H1 (cell line): ENCODE results near the gene LNPK. TPM values are rescaled to one million over a fixed set of nuclear protein-coding genes. Genes with fewer than 3 reads are reported as not detected.

ENCODE experiments used
- CTCF ChIA-PET: fragments of 300-600 bp; sonication (Branson Sonifier 250); formaldehyde crosslinking; loops from one replicate; lab custom pipeline; 2021; ENCODE audit not compliant: partially characterized antibody; lab: Charles Lee
- POLR2A ChIA-PET: fragments of 300-600 bp; sonication (Branson Sonifier 250); formaldehyde crosslinking; loops from one replicate; lab custom pipeline; 2021; ENCODE audit warnings: inconsistent platforms; ENCODE audit not compliant: partially characterized antibody; lab: Charles Lee
- DNase-seq, 2 experiments: peaks; one replicate each; pipeline versions ENCODE4 v3.0.0 to v3.0.0-alpha.2; 2010 to 2022; ENCODE audit warnings: low spot score in 2 of 2, low read depth in 1 of 2, mixed read lengths in 1 of 2
- FAIRE-seq: peaks from 2 replicates; lab custom pipeline; 2011; peaks lifted over from hg19 to GRCh38; lab: Jason Lieb, UNC
- H2AFZ ChIP-seq: 2 replicates; pipeline ENCODE4 v1.8.1; 2012; ENCODE audit warnings: low read length, inconsistent platforms
- H2AK5ac ChIP-seq: 2 replicates; pipeline ENCODE4 v1.6.1; 2013; ENCODE audit warnings: low read depth, low read length
- H2BK120ac ChIP-seq: replicated peaks from 2 replicates; pipeline ENCODE3; 2013; ENCODE audit warnings: low read depth, low read length, inconsistent platforms
- H2BK12ac ChIP-seq: 2 replicates; pipeline ENCODE4 v1.6.1; 2013; ENCODE audit warnings: low read depth, low read length
- H2BK15ac ChIP-seq: 2 replicates; pipeline ENCODE4 v1.6.1; 2013; ENCODE audit warnings: low read length
- H2BK20ac ChIP-seq: 2 replicates; pipeline ENCODE4 v1.6.1; 2013; ENCODE audit warnings: low read length
- H2BK5ac ChIP-seq: 2 replicates; pipeline ENCODE4 v1.6.1; 2013; ENCODE audit warnings: low read depth, low read length
- H3K14ac ChIP-seq: 2 replicates; pipeline ENCODE4 v1.6.1; 2013; ENCODE audit warnings: inconsistent platforms; ENCODE audit not compliant: insufficient read length
- H3K18ac ChIP-seq: 2 replicates; pipeline ENCODE4 v1.6.1; 2013; ENCODE audit warnings: low read length; ENCODE audit errors: extremely low read depth
- H3K23ac ChIP-seq: 2 replicates; pipeline ENCODE4 v1.6.1; 2013; ENCODE audit warnings: inconsistent platforms; ENCODE audit not compliant: insufficient read length
- H3K23me2 ChIP-seq: 2 replicates; pipeline ENCODE4 v1.6.1; 2013; ENCODE audit warnings: low read depth, low read length
- H3K27ac ChIP-seq: 2 replicates; pipeline ENCODE4 v1.6.1; 2011; ENCODE audit warnings: low read depth, low read length, inconsistent platforms
- H3K27me3 ChIP-seq, 4 experiments: replicated peaks in 1 of 4; 1 replicate in 1 of 4; 2 replicates in 3 of 4; pipeline versions ENCODE4 v1.6.1 to v1.8.1; 2011 to 2013; ENCODE audit warnings: low read length in 3 of 4, mild to moderate bottlenecking in 3 of 4, inconsistent platforms in 2 of 4, mixed read lengths in 2 of 4, moderate library complexity in 1 of 4; ENCODE audit not compliant: control insufficient read depth in 3 of 4, insufficient read depth in 3 of 4; ENCODE audit errors: extremely low read depth in 1 of 4
- H3K36me3 ChIP-seq, 4 experiments: 2 replicates each; pipeline versions ENCODE4 v1.6.1 to v1.8.1; 2011 to 2013; ENCODE audit warnings: mild to moderate bottlenecking in 4 of 4, low read length in 3 of 4, moderate library complexity in 2 of 4, control low read depth in 1 of 4, inconsistent platforms in 1 of 4; ENCODE audit not compliant: insufficient read depth in 4 of 4, control insufficient read depth in 2 of 4
- H3K4ac ChIP-seq: replicated peaks from 2 replicates; pipeline ENCODE3; 2013; ENCODE audit warnings: low read length, low read depth, mixed read lengths, inconsistent platforms; ENCODE audit not compliant: insufficient read length
- H3K4me1 ChIP-seq, 4 experiments: replicated peaks in 1 of 4; 1 replicate in 1 of 4; 2 replicates in 3 of 4; pipeline versions ENCODE4 v1.6.1 to v1.8.1; 2011 to 2013; ENCODE audit warnings: low read length in 3 of 4, inconsistent platforms in 2 of 4, mixed read lengths in 1 of 4; ENCODE audit not compliant: insufficient read depth in 4 of 4, control insufficient read depth in 3 of 4
- H3K4me2 ChIP-seq, 2 experiments: 2 replicates each; pipeline versions ENCODE4 v1.6.1 to v1.8.1; 2011 to 2013; ENCODE audit warnings: low read depth in 2 of 2, low read length in 2 of 2, control low read depth in 1 of 2, inconsistent platforms in 1 of 2, mild to moderate bottlenecking in 1 of 2; ENCODE audit not compliant: insufficient read depth in 1 of 2
- H3K4me3 ChIP-seq, 4 experiments: fragments of 200-600, 300-600 bp in 1 of 4; sonication (generic), shearing (Covaris generic), sonication (Bioruptor Twin) in 1 of 4; 2 replicates each; pipeline versions ENCODE4 v1.5.1 to v1.8.1; 2011 to 2016; ENCODE audit warnings: low read length in 4 of 4, low read depth in 3 of 4, control low read depth in 2 of 4, inconsistent platforms in 2 of 4, mild to moderate bottlenecking in 2 of 4, mixed read lengths in 1 of 4, moderate library complexity in 1 of 4; ENCODE audit not compliant: insufficient read depth in 2 of 4; ENCODE audit errors: extremely low read depth in 1 of 4
- H3K56ac ChIP-seq: replicated peaks from 2 replicates; pipeline ENCODE3; 2013; ENCODE audit warnings: low read depth, mild to moderate bottlenecking, mixed read lengths, low read length, inconsistent platforms; ENCODE audit not compliant: insufficient read length
- H3K79me1 ChIP-seq: 2 replicates; pipeline ENCODE4 v1.6.1; 2013; ENCODE audit warnings: low read depth, low read length, control low read depth
- H3K79me2 ChIP-seq, 2 experiments: 2 replicates each; pipeline versions ENCODE4 v1.6.1 to v1.8.1; 2012 to 2013; ENCODE audit warnings: low read length in 2 of 2, mild to moderate bottlenecking in 2 of 2, inconsistent platforms in 1 of 2; ENCODE audit not compliant: insufficient read depth in 2 of 2, control insufficient read depth in 1 of 2
- H3K9ac ChIP-seq, 4 experiments: replicated peaks in 1 of 4; 1 replicate in 1 of 4; 2 replicates in 3 of 4; pipeline versions ENCODE4 v1.6.1 to v1.8.1; 2011 to 2013; ENCODE audit warnings: low read depth in 3 of 4, low read length in 3 of 4, control low read depth in 2 of 4, mild to moderate bottlenecking in 2 of 4, moderate library complexity in 2 of 4, inconsistent platforms in 1 of 4; ENCODE audit errors: extremely low read depth in 1 of 4
- H3K9me3 ChIP-seq, 2 experiments: 2 replicates each; pipeline versions ENCODE4 v1.6.1 to v1.8.1; 2012 to 2013; ENCODE audit warnings: mild to moderate bottlenecking in 2 of 2, moderate library complexity in 2 of 2, control low read depth in 1 of 2, inconsistent platforms in 1 of 2, low read depth in 1 of 2, low read length in 1 of 2, mixed read lengths in 1 of 2; ENCODE audit not compliant: insufficient read depth in 2 of 2
- H4K20me1 ChIP-seq, 2 experiments: replicated peaks in 1 of 2; 2 replicates each; pipeline versions ENCODE3 to v1.8.1; 2011 to 2013; ENCODE audit warnings: inconsistent platforms in 2 of 2, low read length in 2 of 2, mild to moderate bottlenecking in 1 of 2; ENCODE audit not compliant: insufficient read depth in 2 of 2, control insufficient read depth in 1 of 2
- H4K5ac ChIP-seq: 2 replicates; pipeline ENCODE4 v1.6.1; 2013; ENCODE audit warnings: low read length, low read depth, mixed read lengths, inconsistent platforms; ENCODE audit not compliant: insufficient read length
- H4K8ac ChIP-seq: 2 replicates; pipeline ENCODE4 v1.8.0; 2013; ENCODE audit warnings: mild to moderate bottlenecking, moderate library complexity, low read length, inconsistent platforms; ENCODE audit not compliant: insufficient read depth; ENCODE audit errors: extremely low read depth
- H4K91ac ChIP-seq: replicated peaks from 2 replicates; pipeline ENCODE3; 2013; ENCODE audit warnings: low read length, mixed read lengths, inconsistent platforms; ENCODE audit not compliant: insufficient read length
- ATF3 ChIP-seq: IDR thresholded peaks from 2 replicates; pipeline ENCODE4 v1.6.1; 2011; ENCODE audit warnings: low read depth, mild to moderate bottlenecking, low read length; ENCODE audit not compliant: insufficient read depth
- CBX8 ChIP-seq: fragments of 300-800, 300-1000 bp; sonication (generic); IDR thresholded peaks from 2 replicates; pipeline ENCODE4 v1.7.1; 2016; ENCODE audit warnings: low read depth, low read length, borderline replicate concordance
- EZH2 ChIP-seq: fragments of 200-600 bp; sonication (generic); IDR thresholded peaks from 2 replicates; pipeline ENCODE4 v1.7.1; 2012; ENCODE audit warnings: low read depth, mild to moderate bottlenecking, moderate library complexity, low read length, inconsistent platforms; ENCODE audit not compliant: severe bottlenecking
- HDAC6 ChIP-seq: IDR thresholded peaks from one replicate; pipeline ENCODE4 v1.7.1; 2012; ENCODE audit warnings: low read depth, mild to moderate bottlenecking, inconsistent platforms, low read length, moderate library complexity
- KDM1A ChIP-seq: fragments of 200-600, 300-600 bp; sonication (generic); IDR thresholded peaks from 2 replicates; pipeline ENCODE4 v1.7.1; 2016; ENCODE audit warnings: mild to moderate bottlenecking, low read length, borderline replicate concordance
- KDM4A ChIP-seq: IDR thresholded peaks from one replicate; pipeline ENCODE4 v1.7.1; 2012; ENCODE audit warnings: low read depth, mild to moderate bottlenecking, moderate library complexity, low read length, inconsistent platforms; ENCODE audit not compliant: severe bottlenecking
- MAFK ChIP-seq: IDR thresholded peaks from 2 replicates; pipeline ENCODE4 v1.6.1; 2012; ENCODE audit warnings: low read depth, mild to moderate bottlenecking, improper control_type of control experiment, low read length
- SRF ChIP-seq: IDR thresholded peaks from 2 replicates; pipeline ENCODE4 v1.6.1; 2011; ENCODE audit warnings: mild to moderate bottlenecking, low read depth, low read length, moderate library complexity
- TCF12 ChIP-seq: IDR thresholded peaks from 2 replicates; pipeline ENCODE4 v1.6.1; 2011; ENCODE audit warnings: low read depth, mild to moderate bottlenecking, low read length
- WGBS, 2 experiments: shearing (Covaris generic) in 1 of 2; methylation state at CpG; one replicate each; pipeline versions ENCODE4 v1.1.6 to v1.1.7; 2013 to 2015; ENCODE audit warnings: low lambda C conversion rate in 2 of 2, mixed read lengths in 2 of 2, inconsistent platforms in 1 of 2, low coverage in 1 of 2, missing lambda C conversion rate in 1 of 2; ENCODE audit not compliant: insufficient replicate concordance in 2 of 2, insufficient coverage in 1 of 2, insufficient read length in 1 of 2; ENCODE audit errors: extremely low coverage in 1 of 2, missing lambda C conversion rate in 1 of 2; 5-methylcytosine and 5-hydroxymethylcytosine counted together
- polyA plus RNA-seq, 7 experiments: library from polyadenylated mRNA; depleted of rRNA in 3 of 7; stranded (reverse) in 5 of 7; unstranded in 2 of 7; fragments of >200 nt in 5 of 7; fragments of 200-250 nt in 2 of 7; gene quantifications; 1 replicate in 5 of 7; 2 replicates in 1 of 7; 4 replicates in 1 of 7; pipeline versions ENCODE4 v1.2.1 to v1.2.3, GENCODE V29; 2011 to 2013; ENCODE audit warnings: missing spikeins in 2 of 7, mixed read lengths in 2 of 7
- total RNA-seq: library from RNA; stranded (reverse); fragmentation: NEBNext Ultra II Directional; extraction: Animal tissue kit (Norgen Biotek cat#: 25700); gene quantifications from 2 replicates; pipeline ENCODE4 v1.2.1, GENCODE V29; 2021

Gene LNPK
- total and polyA plus RNA-seq, 2 of the 8 experiments (the other 6 are each of a cell fraction or from before 2014, with no cell fraction given), result 3.1 to 10.3 TPM

GRCh38 chr2:176003958-176004357 lies 1.9 kb upstream of the LNPK start:
- WGBS, 2 experiments, result 88% methylated on average over 5 of the region's 5 CpGs; no CpG with 5 or more reads in 1 of the 2 experiments
- Histone ChIP-seq H3K4ac (no peak overlapping the region), H3K4me3 (no peak overlapping the region), H4K91ac (no peak overlapping the region), H3K14ac (no peak overlapping the region), H3K4me1 (peaks cover 0 to 10% (median 5%) of the 10 kb centered on the region in 4 experiments; a peak in 5 of 7 replicates), H4K8ac (no peak overlapping the region), H3K27ac (no peak overlapping the region), H3K9ac (no peak overlapping the region), H3K79me2 (peaks cover 0 to 12% of the 10 kb centered on the region in 2 experiments; a peak in 1 of 4 replicates), H4K5ac (no peak overlapping the region), H2AFZ (no peak overlapping the region), H3K23ac (no peak overlapping the region), H2BK12ac (no peak overlapping the region), H3K36me3 (no peaks in the 10 kb centered on the region), H3K23me2 (peaks cover 11% of the 10 kb centered on the region), H3K27me3 (peaks cover 0 to 9% (median 5%) of the 10 kb centered on the region in 4 experiments; a peak in 5 of 7 replicates), H2BK5ac (no peak overlapping the region), H3K4me2 (no peak overlapping the region), H4K20me1 (no peaks in the 10 kb centered on the region), H3K9me3 (no peaks in the 10 kb centered on the region), H2AK5ac (no peak overlapping the region), H2BK20ac (no peak overlapping the region), H3K18ac (no peak overlapping the region), H3K79me1 (no peaks in the 10 kb centered on the region), H3K56ac (no peak overlapping the region), H2BK15ac (no peak overlapping the region), H2BK120ac (no peak overlapping the region)
- no peak for FAIRE-seq
- ChIA-PET POLR2A (no interaction called here), CTCF (no interaction called here)
- no peak for DNase-seq
- no peak for TF ChIP-seq CBX8
- no peak for TF ChIP-seq MAFK
- no peak for TF ChIP-seq EZH2
- TF ChIP-seq ATF3, result no peak
- no peak for TF ChIP-seq KDM1A
- TF ChIP-seq SRF, result no peak
- TF ChIP-seq KDM4A, result no peak
- TF ChIP-seq TCF12, result no peak
- no peak for TF ChIP-seq HDAC6
